Urinary bladder (tissue), 4 donors: ENCODE measurements around the gene PDZD2. TPM values are rescaled to one million over a fixed set of nuclear protein-coding genes. Genes with fewer than 3 reads are reported as not detected.
"Not testable (repeated sequence)": the region's sequence is repeated elsewhere in the genome, so short reads cannot be mapped to it uniquely, and the experiment has no call there.

Source experiments
- DNase-seq: peaks from one replicate; pipeline ENCODE4 v3.0.0-alpha.2; 2015; ENCODE audit errors: extremely low spot score
- H3K27ac ChIP-seq: one replicate; pipeline ENCODE4 v1.5.1; 2013; ENCODE audit warnings: low read depth, mild to moderate bottlenecking, moderate library complexity
- H3K36me3 ChIP-seq: one replicate; pipeline ENCODE4 v1.6.1; 2013; ENCODE audit warnings: mild to moderate bottlenecking, moderate library complexity; ENCODE audit not compliant: insufficient read depth
- H3K4me1 ChIP-seq: one replicate; pipeline ENCODE4 v1.6.1; 2013; ENCODE audit warnings: mild to moderate bottlenecking, moderate library complexity; ENCODE audit not compliant: insufficient read depth
- H3K4me3 ChIP-seq: one replicate; pipeline ENCODE4 v1.5.1; 2013; ENCODE audit warnings: low read depth, low read length
- WGBS: extraction: QIAGEN DNeasy Blood & Tissue Kit; methylation state at CpG from one replicate; pipeline ENCODE4 v1.1.7; 2013; 5-methylcytosine and 5-hydroxymethylcytosine counted together
- polyA plus RNA-seq: library from polyadenylated mRNA; stranded (reverse); fragments of 200-250 nt; gene quantifications from one replicate; pipeline ENCODE4 v1.2.3, GENCODE V29; 2013
- total RNA-seq: library from RNA; depleted of rRNA; stranded (reverse); fragments of >200 nt; gene quantifications from one replicate; pipeline ENCODE4 v1.2.3, GENCODE V29; 2014
- donor health status: healthy with polysubstance abuse.
- donor health status: healthy.

Gene PDZD2
- total and polyA plus RNA-seq, 2 donors = 4.5 to 8.1 TPM

GRCh38 chr5:32102254-32102986 lies 463.5 kb downstream of the PDZD2 start:
- 83% methylated on average over 12 of the region's 12 CpGs for WGBS
- no peak overlapping the region for H3K27ac ChIP-seq
- peaks cover 5% of the 10 kb centered on the region for H3K36me3 ChIP-seq
- no peak for DNase-seq
- H3K4me3 ChIP-seq = no peak overlapping the region
- no peaks in the 10 kb centered on the region for H3K4me1 ChIP-seq

- Histone ChIP-seq H3K27ac (no peak overlapping the region), H3K4me3 (no peak overlapping the region), H3K36me3 (peaks cover 5% of the 10 kb centered on the region), H3K4me1 (no peaks in the 10 kb centered on the region)
- no peak for DNase-seq
- 96% methylated on average over 12 of the region's 12 CpGs for WGBS
Observed at GRCh38 chr5:32103521-32103920, 464.6 kb downstream of the PDZD2 start.

GRCh38 chr5:32107291-32107690 lies 468.4 kb downstream of the PDZD2 start:
- Histone ChIP-seq H3K4me1 (no peaks in the 10 kb centered on the region), H3K4me3 (no peak overlapping the region), H3K27ac (no peak overlapping the region), H3K36me3 (peaks cover 2% of the 10 kb centered on the region)
- no peak for DNase-seq
- WGBS = 98% methylated on average over 4 of the region's 4 CpGs

GRCh38 chr5:32108167-32108566 lies 469.2 kb downstream of the PDZD2 start:
- no peak for DNase-seq
- Histone ChIP-seq H3K4me1 (no peaks in the 10 kb centered on the region), H3K27ac (no peak overlapping the region), H3K4me3 (no peak overlapping the region), H3K36me3 (no peaks in the 10 kb centered on the region)
- WGBS = 85% methylated on average over 4 of the region's 4 CpGs

GRCh38 chr5:32109236-32109635 lies 470.3 kb downstream of the PDZD2 start:
- 91% methylated on average over 10 of the region's 10 CpGs for WGBS
- no peaks in the 10 kb centered on the region for H3K36me3 ChIP-seq

GRCh38 chr5:32110111-32110696 lies 471.3 kb downstream of the PDZD2 start:
- no peak for DNase-seq
- H3K4me3 ChIP-seq = no peak overlapping the region
- no peaks in the 10 kb centered on the region for H3K4me1 ChIP-seq
- 90% methylated on average over 5 of the region's 5 CpGs for WGBS
- no peak overlapping the region for H3K27ac ChIP-seq
- H3K36me3 ChIP-seq = no peaks in the 10 kb centered on the region

More at GRCh38 chr5:32109236-32109635, 470.3 kb downstream of the PDZD2 start:
- Histone ChIP-seq H3K4me3 (no peak overlapping the region), H3K4me1 (no peaks in the 10 kb centered on the region), H3K27ac (no peak overlapping the region)
- no peak for DNase-seq

GRCh38 chr5:32115985-32116384 lies 477.1 kb downstream of the PDZD2 start:
- H3K4me3 ChIP-seq = no peak overlapping the region
- no peak overlapping the region for H3K27ac ChIP-seq
- 89% methylated on average over 3 of the region's 3 CpGs for WGBS
- no peaks in the 10 kb centered on the region for H3K36me3 ChIP-seq
- no peaks in the 10 kb centered on the region for H3K4me1 ChIP-seq
- DNase-seq = no peak

GRCh38 chr5:32116574-32117313 lies 477.8 kb downstream of the PDZD2 start:
- Histone ChIP-seq H3K27ac (no peak overlapping the region), H3K36me3 (no peaks in the 10 kb centered on the region), H3K4me3 (no peak overlapping the region), H3K4me1 (no peaks in the 10 kb centered on the region)
- no peak for DNase-seq
- 95% methylated on average over 4 of the region's 4 CpGs for WGBS

- not testable (repeated sequence) for H3K4me1 ChIP-seq, H3K4me3 ChIP-seq, H3K27ac ChIP-seq, DNase-seq, H3K36me3 ChIP-seq
- 98% methylated on average over 8 of the region's 8 CpGs for WGBS
Observed at GRCh38 chr5:32118922-32119321, 480.0 kb downstream of the PDZD2 start.

GRCh38 chr5:32123058-32123805 lies 484.3 kb downstream of the PDZD2 start:
- WGBS = 91% methylated on average over 8 of the region's 8 CpGs
- no peak overlapping the region for H3K27ac ChIP-seq
- H3K4me1 ChIP-seq = no peaks in the 10 kb centered on the region
- no peak overlapping the region for H3K4me3 ChIP-seq
- no peak for DNase-seq
- no peaks in the 10 kb centered on the region for H3K36me3 ChIP-seq

- Histone ChIP-seq H3K4me3 (no peak overlapping the region), H3K36me3 (no peaks in the 10 kb centered on the region), H3K27ac (no peak overlapping the region), H3K4me1 (no peaks in the 10 kb centered on the region)
- DNase-seq = no peak
- WGBS = 89% methylated on average over 6 of the region's 6 CpGs
Observed at GRCh38 chr5:32123889-32124676, 485.2 kb downstream of the PDZD2 start.

GRCh38 chr5:32126691-32127090 lies 487.8 kb downstream of the PDZD2 start:
- H3K4me1 ChIP-seq = no peaks in the 10 kb centered on the region
- 27% methylated on average over 1 of the region's 1 CpG for WGBS
- no peak overlapping the region for H3K4me3 ChIP-seq
- H3K27ac ChIP-seq = no peak overlapping the region
- no peak for DNase-seq
- no peaks in the 10 kb centered on the region for H3K36me3 ChIP-seq

- no peak overlapping the region for H3K4me3 ChIP-seq
- H3K27ac ChIP-seq = no peak overlapping the region
- WGBS = 84% methylated on average over 3 of the region's 3 CpGs
- DNase-seq = no peak
- H3K36me3 ChIP-seq = no peaks in the 10 kb centered on the region
- no peaks in the 10 kb centered on the region for H3K4me1 ChIP-seq
Observed at GRCh38 chr5:32127711-32128110, 488.8 kb downstream of the PDZD2 start.
